ENCODE data around the gene KIF11.

Gene KIF11

DNA sequence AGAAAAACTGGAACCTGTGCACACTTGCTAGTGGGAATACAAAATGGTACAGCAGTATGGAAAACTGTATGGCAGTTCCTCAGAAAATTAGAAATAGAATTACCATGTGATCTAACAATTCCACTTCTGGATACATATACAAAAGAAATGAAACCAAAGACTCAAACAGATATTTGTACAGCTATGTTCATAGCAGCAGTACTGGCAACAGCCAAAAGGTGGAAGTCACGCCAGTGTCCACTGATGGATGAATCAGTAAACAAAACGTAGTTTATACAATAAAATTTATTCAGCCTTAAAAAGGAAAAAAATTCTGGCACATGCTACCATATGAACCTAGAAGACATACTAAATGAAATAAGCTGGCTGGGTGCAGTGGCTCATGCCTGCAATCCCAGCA is 42.0 kb upstream of the KIF11 start:
- Histone ChIP-seq H4K12ac (ENCODE audit: low read depth, low read length) (no peak overlapping the region), H2AFZ (ENCODE audit: insufficient read depth, low read length, poor library complexity) (no peak overlapping the region), H3K14ac (ENCODE audit: low read length) (no peak overlapping the region), H3K4me3 (ENCODE audit: low read depth, low read length) (no peak overlapping the region), H3K4me1 (ENCODE audit: control insufficient read depth in 1 of 2, insufficient read depth in 2 of 2, low read length in 2 of 2) (peaks cover 0 to 5% of the 10 kb centered on the region in 2 experiments), H2AK5ac (ENCODE audit: low read length) (no peak overlapping the region), H2BK120ac (ENCODE audit: insufficient read depth, low read length, poor library complexity) (no peak overlapping the region), H2BK12ac (ENCODE audit: low read length) (no peak overlapping the region), H3K79me2 (ENCODE audit: control insufficient read depth, insufficient read depth, low read length, poor library complexity) (no peaks in the 10 kb centered on the region), H4K8ac (ENCODE audit: low read depth, low read length) (no peak overlapping the region), H3K9me3 (ENCODE audit: insufficient read depth, low read depth, low read length) (peaks cover 2% of the 10 kb centered on the region), H3K27me3 (ENCODE audit: insufficient read depth, low read length) (no peaks in the 10 kb centered on the region), H3K4me2 (ENCODE audit: low read length) (no peak overlapping the region), H2BK5ac (ENCODE audit: low read depth, low read length, poor library complexity) (no peak overlapping the region), H3K36me3 (ENCODE audit: control insufficient read depth in 1 of 2, insufficient read depth in 2 of 2, low read length in 2 of 2) (peaks cover 5 to 7% of the 10 kb centered on the region in 2 experiments), H4K91ac (ENCODE audit: low read depth, low read length) (no peak overlapping the region), H3K23ac (ENCODE audit: low read length) (no peak overlapping the region), H3K4ac (ENCODE audit: low read depth, low read length) (no peak overlapping the region), H3K18ac (ENCODE audit: low read length) (no peak overlapping the region), H3K79me1 (ENCODE audit: low read length) (no peaks in the 10 kb centered on the region), H3K27ac (ENCODE audit: low read depth, low read length) (no peak overlapping the region), H3K9ac (ENCODE audit: low read length) (no peak overlapping the region)
- no CpG with 5 or more reads among the region's 2 CpGs for WGBS (ENCODE audit: extremely low coverage, insufficient coverage, insufficient read length)
- DNase-seq, result no peak

DNA sequence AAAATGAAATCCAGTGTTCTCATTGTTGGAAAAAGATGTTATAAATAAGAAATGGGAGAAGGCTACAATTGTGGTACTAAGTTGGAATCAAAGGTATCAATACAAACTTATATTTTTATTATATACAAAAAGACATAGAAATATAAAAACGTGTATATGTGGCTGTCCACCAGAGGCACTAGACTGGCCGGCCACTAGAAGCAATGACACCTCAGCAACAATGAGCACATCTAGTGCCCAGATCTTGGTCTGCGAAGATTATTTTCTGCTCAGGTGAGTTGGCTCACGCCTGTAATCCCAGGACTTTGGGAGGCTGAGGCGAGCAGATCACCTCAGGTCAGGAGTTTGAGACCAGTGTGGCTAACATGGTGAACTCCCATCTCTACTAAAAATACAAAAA is 40.6 kb upstream of the KIF11 start:
- no peaks in the 10 kb centered on the region for H3K27me3 ChIP-seq (ENCODE audit: insufficient read depth, low read length)
- H4K12ac ChIP-seq (ENCODE audit: low read depth, low read length), result no peak overlapping the region
- no peak overlapping the region for H3K23ac ChIP-seq (ENCODE audit: low read length)
- H2AFZ ChIP-seq (ENCODE audit: insufficient read depth, low read length, poor library complexity), result no peak overlapping the region
- no peaks in the 10 kb centered on the region for H3K79me1 ChIP-seq (ENCODE audit: low read length)
- no peak overlapping the region for H3K4ac ChIP-seq (ENCODE audit: low read depth, low read length)
- no peak overlapping the region for H3K4me3 ChIP-seq (ENCODE audit: low read depth, low read length)
- no peak overlapping the region for H3K14ac ChIP-seq (ENCODE audit: low read length)
- H3K36me3 ChIP-seq (ENCODE audit: control insufficient read depth in 1 of 2, insufficient read depth in 2 of 2, low read length in 2 of 2), result peaks cover 6 to 12% of the 10 kb centered on the region in 2 experiments
- H2BK120ac ChIP-seq (ENCODE audit: insufficient read depth, low read length, poor library complexity), result no peak overlapping the region
- H4K8ac ChIP-seq (ENCODE audit: low read depth, low read length), result no peak overlapping the region
- no peak overlapping the region for H3K27ac ChIP-seq (ENCODE audit: low read depth, low read length)
- peak in 1 of 2 donors; percentile 26 for DNase-seq
- no peak overlapping the region for H3K4me2 ChIP-seq (ENCODE audit: low read length)
- H3K4me1 ChIP-seq (ENCODE audit: control insufficient read depth in 1 of 2, insufficient read depth in 2 of 2, low read length in 2 of 2), result peaks cover 0 to 5% of the 10 kb centered on the region in 2 experiments
- no peak overlapping the region for H4K91ac ChIP-seq (ENCODE audit: low read depth, low read length)
- WGBS (ENCODE audit: extremely low coverage, insufficient coverage, insufficient read length), result no CpG with 5 or more reads among the region's 5 CpGs
- H2AK5ac ChIP-seq (ENCODE audit: low read length), result no peak overlapping the region
- H3K18ac ChIP-seq (ENCODE audit: low read length), result no peak overlapping the region
- H3K9me3 ChIP-seq (ENCODE audit: insufficient read depth, low read depth, low read length), result peaks cover 2% of the 10 kb centered on the region
- no peaks in the 10 kb centered on the region for H3K79me2 ChIP-seq (ENCODE audit: control insufficient read depth, insufficient read depth, low read length, poor library complexity)
- no peak overlapping the region for H2BK5ac ChIP-seq (ENCODE audit: low read depth, low read length, poor library complexity)
- no peak overlapping the region for H3K9ac ChIP-seq (ENCODE audit: low read length)
- H2BK12ac ChIP-seq (ENCODE audit: low read length), result no peak overlapping the region

DNA sequence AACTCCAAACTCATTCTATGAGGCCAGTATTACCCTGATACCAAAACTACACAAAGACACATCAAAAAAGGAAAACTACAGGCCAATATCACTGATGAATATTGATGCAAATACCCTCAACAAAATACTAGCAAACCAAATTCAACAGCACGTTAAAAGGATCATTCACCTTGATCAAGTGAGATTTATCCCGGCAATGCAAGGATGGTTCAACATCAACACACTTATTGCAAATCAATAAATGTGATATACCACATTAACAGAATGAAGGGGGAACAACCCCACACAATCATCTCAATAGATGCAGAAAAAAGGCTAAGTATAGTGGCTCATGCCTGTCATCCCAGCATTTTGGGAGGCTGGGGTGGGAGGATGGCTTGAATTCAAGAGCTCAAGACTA is 39.0 kb upstream of the KIF11 start:
- H3K79me1 ChIP-seq (ENCODE audit: low read length), result no peaks in the 10 kb centered on the region
- no peak overlapping the region for H3K9ac ChIP-seq (ENCODE audit: low read length)
- H2AFZ ChIP-seq (ENCODE audit: insufficient read depth, low read length, poor library complexity), result no peak overlapping the region
- H2BK120ac ChIP-seq (ENCODE audit: insufficient read depth, low read length, poor library complexity), result no peak overlapping the region
- H3K9me3 ChIP-seq (ENCODE audit: insufficient read depth, low read depth, low read length), result peaks cover 2% of the 10 kb centered on the region
- no peak overlapping the region for H3K4me3 ChIP-seq (ENCODE audit: low read depth, low read length)
- no peak overlapping the region for H3K4me2 ChIP-seq (ENCODE audit: low read length)
- no peaks in the 10 kb centered on the region for H3K27me3 ChIP-seq (ENCODE audit: insufficient read depth, low read length)
- H4K8ac ChIP-seq (ENCODE audit: low read depth, low read length), result no peak overlapping the region
- no peak overlapping the region for H2BK5ac ChIP-seq (ENCODE audit: low read depth, low read length, poor library complexity)
- WGBS (ENCODE audit: extremely low coverage, insufficient coverage, insufficient read length), result no CpG with 5 or more reads among the region's 2 CpGs
- DNase-seq, result no peak
- H3K18ac ChIP-seq (ENCODE audit: low read length), result no peak overlapping the region
- H3K4me1 ChIP-seq (ENCODE audit: control insufficient read depth in 1 of 2, insufficient read depth in 2 of 2, low read length in 2 of 2), result no peaks in the 10 kb centered on the region
- no peak overlapping the region for H3K27ac ChIP-seq (ENCODE audit: low read depth, low read length)
- no peak overlapping the region for H3K4ac ChIP-seq (ENCODE audit: low read depth, low read length)
- no peaks in the 10 kb centered on the region for H3K79me2 ChIP-seq (ENCODE audit: control insufficient read depth, insufficient read depth, low read length, poor library complexity)
- no peak overlapping the region for H3K23ac ChIP-seq (ENCODE audit: low read length)
- no peak overlapping the region for H3K14ac ChIP-seq (ENCODE audit: low read length)
- H2BK12ac ChIP-seq (ENCODE audit: low read length), result no peak overlapping the region
- no peak overlapping the region for H4K12ac ChIP-seq (ENCODE audit: low read depth, low read length)
- no peak overlapping the region for H4K91ac ChIP-seq (ENCODE audit: low read depth, low read length)
- peaks cover 10 to 17% of the 10 kb centered on the region in 2 experiments for H3K36me3 ChIP-seq (ENCODE audit: control insufficient read depth in 1 of 2, insufficient read depth in 2 of 2, low read length in 2 of 2)
- no peak overlapping the region for H2AK5ac ChIP-seq (ENCODE audit: low read length)

DNA sequence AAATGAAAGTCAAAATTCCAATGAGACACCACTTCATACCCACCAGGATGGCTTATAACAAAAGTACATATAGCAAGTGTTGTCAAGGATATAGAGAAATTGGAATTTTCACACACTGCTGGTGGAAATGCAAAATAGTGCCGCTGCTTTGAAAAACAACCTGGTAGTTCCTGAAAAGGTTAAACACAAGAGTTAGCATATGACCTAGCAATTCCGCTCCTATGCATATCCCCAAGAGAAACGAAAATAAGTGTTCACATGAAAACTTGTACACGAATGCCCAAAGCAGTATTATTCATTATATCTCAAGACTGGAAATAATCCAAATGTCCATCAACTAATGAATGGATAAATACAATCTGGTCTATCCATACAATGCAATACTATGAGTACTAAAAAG is 33.9 kb upstream of the KIF11 start:
- Histone ChIP-seq H3K79me2 (ENCODE audit: control insufficient read depth, insufficient read depth, low read length, poor library complexity) (no peaks in the 10 kb centered on the region), H2BK5ac (ENCODE audit: low read depth, low read length, poor library complexity) (no peak overlapping the region), H3K14ac (ENCODE audit: low read length) (no peak overlapping the region), H3K4ac (ENCODE audit: low read depth, low read length) (no peak overlapping the region), H3K4me3 (ENCODE audit: low read depth, low read length) (no peak overlapping the region), H3K79me1 (ENCODE audit: low read length) (no peaks in the 10 kb centered on the region), H3K9ac (ENCODE audit: low read length) (no peak overlapping the region), H4K12ac (ENCODE audit: low read depth, low read length) (no peak overlapping the region), H2BK12ac (ENCODE audit: low read length) (no peak overlapping the region), H2AFZ (ENCODE audit: insufficient read depth, low read length, poor library complexity) (no peak overlapping the region), H3K27me3 (ENCODE audit: insufficient read depth, low read length) (no peaks in the 10 kb centered on the region), H3K36me3 (ENCODE audit: control insufficient read depth in 1 of 2, insufficient read depth in 2 of 2, low read length in 2 of 2) (peaks cover 15 to 18% of the 10 kb centered on the region in 2 experiments), H3K18ac (ENCODE audit: low read length) (no peak overlapping the region), H2BK120ac (ENCODE audit: insufficient read depth, low read length, poor library complexity) (no peak overlapping the region), H3K23ac (ENCODE audit: low read length) (no peak overlapping the region), H3K4me1 (ENCODE audit: control insufficient read depth in 1 of 2, insufficient read depth in 2 of 2, low read length in 2 of 2) (no peaks in the 10 kb centered on the region), H4K91ac (ENCODE audit: low read depth, low read length) (no peak overlapping the region), H3K27ac (ENCODE audit: low read depth, low read length) (no peak overlapping the region), H2AK5ac (ENCODE audit: low read length) (no peak overlapping the region), H3K9me3 (ENCODE audit: insufficient read depth, low read depth, low read length) (peaks cover 2% of the 10 kb centered on the region), H4K8ac (ENCODE audit: low read depth, low read length) (no peak overlapping the region), H3K4me2 (ENCODE audit: low read length) (no peak overlapping the region)
- DNase-seq, result no peak
- WGBS (ENCODE audit: extremely low coverage, insufficient coverage, insufficient read length), result no CpG with 5 or more reads among the region's 4 CpGs

All from trophoblast cell (in vitro differentiated cells and primary cell).